Fibroblast of lung (primary cell): ENCODE results near the gene ZNF750.

Experiments
- EZH2 ChIP-seq: IDR thresholded peaks from 2 replicates; pipeline ENCODE4 v1.5.1; 2012; ENCODE audit warnings: low read length, control low read depth, mild to moderate bottlenecking; ENCODE audit errors: missing control alignments
- TF ChIP-seq, protein P1 (sequence below), 2 donors: IDR thresholded peaks in 1 of 2; conservative IDR thresholded peaks in 1 of 2; 1 replicate in 1 of 2; 2 replicates in 1 of 2; pipeline ENCODE4 v1.5.1; 2011 to 2012; ENCODE audit warnings: low read length in 2 of 2, control low read depth in 1 of 2, inconsistent platforms in 1 of 2, low read depth in 1 of 2, mild to moderate bottlenecking in 1 of 2

GRCh38 chr17:82843904-82844680 is 4.3 kb upstream of the ZNF750 start:
- TF ChIP-seq, protein P1, sequence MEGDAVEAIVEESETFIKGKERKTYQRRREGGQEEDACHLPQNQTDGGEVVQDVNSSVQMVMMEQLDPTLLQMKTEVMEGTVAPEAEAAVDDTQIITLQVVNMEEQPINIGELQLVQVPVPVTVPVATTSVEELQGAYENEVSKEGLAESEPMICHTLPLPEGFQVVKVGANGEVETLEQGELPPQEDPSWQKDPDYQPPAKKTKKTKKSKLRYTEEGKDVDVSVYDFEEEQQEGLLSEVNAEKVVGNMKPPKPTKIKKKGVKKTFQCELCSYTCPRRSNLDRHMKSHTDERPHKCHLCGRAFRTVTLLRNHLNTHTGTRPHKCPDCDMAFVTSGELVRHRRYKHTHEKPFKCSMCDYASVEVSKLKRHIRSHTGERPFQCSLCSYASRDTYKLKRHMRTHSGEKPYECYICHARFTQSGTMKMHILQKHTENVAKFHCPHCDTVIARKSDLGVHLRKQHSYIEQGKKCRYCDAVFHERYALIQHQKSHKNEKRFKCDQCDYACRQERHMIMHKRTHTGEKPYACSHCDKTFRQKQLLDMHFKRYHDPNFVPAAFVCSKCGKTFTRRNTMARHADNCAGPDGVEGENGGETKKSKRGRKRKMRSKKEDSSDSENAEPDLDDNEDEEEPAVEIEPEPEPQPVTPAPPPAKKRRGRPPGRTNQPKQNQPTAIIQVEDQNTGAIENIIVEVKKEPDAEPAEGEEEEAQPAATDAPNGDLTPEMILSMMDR (conservative IDR thresholded peaks at IDR 0.05 in 1 of 2, IDR thresholded peaks at IDR 0.05 in 1 of 2; ENCODE audit: low read depth in 1 of 2, low read length in 2 of 2) = no peak
- no peak for TF ChIP-seq EZH2
